A673 (cell line): ENCODE data around the gene KRT8. TPM values are rescaled to one million over a fixed set of nuclear protein-coding genes. Genes with fewer than 3 reads are reported as not detected.
"Not testable (repeated sequence)": the region's sequence is repeated elsewhere in the genome, so short reads cannot be mapped to it uniquely, and the experiment has no call there.

ENCODE experiments used
- BruUV-seq: library from RNA; stranded (reverse); fragments of 400-500 nt; replicated peaks from 2 replicates; lab custom pipeline; 2021; lab: Mats Ljungman, UMichigan
- CTCF ChIA-PET: fragments of 300-600 bp; sonication (Branson Sonifier 250); formaldehyde crosslinking; loops from one replicate; lab custom pipeline; 2022; ENCODE audit warnings: antibody characterized with exemption; lab: Charles Lee
- POLR2A ChIA-PET: fragments of 300-600 bp; sonication (Branson Sonifier 250); formaldehyde crosslinking; loops from one replicate; lab custom pipeline; 2022; ENCODE audit warnings: antibody characterized with exemption; ENCODE audit not compliant: low non-redundant PET; lab: Charles Lee
- DNase-seq: peaks from one replicate; pipeline ENCODE4 v3.0.0-alpha.2; 2015; ENCODE audit warnings: low spot score
- H3K27ac ChIP-seq: fragments of 200-600 bp; sonication (generic); 2 replicates; pipeline ENCODE4 v1.5.1; 2016; ENCODE audit warnings: mixed run types, low read depth, mild to moderate bottlenecking, mixed read lengths, antibody characterized with exemption, low read length; ENCODE audit not compliant: poor library complexity, severe bottlenecking
- H3K27me3 ChIP-seq: fragments of 200-600 bp; sonication (generic); replicated peaks from 2 replicates; pipeline ENCODE4 v1.6.1; 2017; ENCODE audit warnings: mixed run types, low read depth, mild to moderate bottlenecking, mixed read lengths, antibody characterized with exemption, low read length; ENCODE audit not compliant: insufficient read depth, poor library complexity
- H3K36me3 ChIP-seq: fragments of 200-600 bp; sonication (generic); 2 replicates; pipeline ENCODE4 v1.6.1; 2016; ENCODE audit warnings: mixed run types, mild to moderate bottlenecking, mixed read lengths, antibody characterized with exemption, low read length; ENCODE audit not compliant: insufficient read depth, poor library complexity, severe bottlenecking
- H3K4me1 ChIP-seq: fragments of 200-600 bp; sonication (generic); 2 replicates; pipeline ENCODE4 v1.6.1; 2017; ENCODE audit warnings: mixed run types, mild to moderate bottlenecking, mixed read lengths, antibody characterized with exemption, low read length; ENCODE audit not compliant: insufficient read depth, poor library complexity, severe bottlenecking
- H3K4me3 ChIP-seq: fragments of 200-600 bp; sonication (generic); 2 replicates; pipeline ENCODE4 v1.5.1; 2016; ENCODE audit warnings: low read depth, mixed run types, mild to moderate bottlenecking, mixed read lengths, low read length; ENCODE audit not compliant: poor library complexity, severe bottlenecking
- H3K9me3 ChIP-seq: fragments of 200-600 bp; sonication (generic); 2 replicates; pipeline ENCODE4 v1.6.1; 2016; ENCODE audit warnings: mixed run types, low read depth, mild to moderate bottlenecking, mixed read lengths, antibody characterized with exemption, low read length; ENCODE audit not compliant: poor library complexity, severe bottlenecking
- EZH2 ChIP-seq: fragments of 200-600 bp; sonication (generic); IDR thresholded peaks from 2 replicates; pipeline ENCODE4 v1.6.1; 2017; ENCODE audit warnings: borderline replicate concordance, low read depth, mild to moderate bottlenecking, mixed read lengths, antibody characterized with exemption, low read length; ENCODE audit not compliant: poor library complexity, severe bottlenecking
- intact Hi-C: fragments of 100-400 bp; cut with micrococcal nuclease; formaldehyde crosslinking; loops from one replicate; pipeline ENCODE4 v1.10.0; 2022; ENCODE audit not compliant: unreplicated experiment
- total RNA-seq: library from RNA; stranded (reverse); gene quantifications from 2 replicates; pipeline ENCODE4 v1.2.3, GENCODE V29; 2021
- TF ChIP-seq, protein P1 (sequence below): fragments of 300-800, 200-600 bp; sonication (generic); conservative IDR thresholded peaks from 2 replicates; pipeline ENCODE4 v1.5.1; 2017; ENCODE audit warnings: low read depth, mild to moderate bottlenecking, antibody characterized with exemption, low read length, moderate library complexity, mixed read lengths

KRT8 gene
- total RNA-seq, 1 experiment from 2014 or later, result 15.4 TPM

DNA sequence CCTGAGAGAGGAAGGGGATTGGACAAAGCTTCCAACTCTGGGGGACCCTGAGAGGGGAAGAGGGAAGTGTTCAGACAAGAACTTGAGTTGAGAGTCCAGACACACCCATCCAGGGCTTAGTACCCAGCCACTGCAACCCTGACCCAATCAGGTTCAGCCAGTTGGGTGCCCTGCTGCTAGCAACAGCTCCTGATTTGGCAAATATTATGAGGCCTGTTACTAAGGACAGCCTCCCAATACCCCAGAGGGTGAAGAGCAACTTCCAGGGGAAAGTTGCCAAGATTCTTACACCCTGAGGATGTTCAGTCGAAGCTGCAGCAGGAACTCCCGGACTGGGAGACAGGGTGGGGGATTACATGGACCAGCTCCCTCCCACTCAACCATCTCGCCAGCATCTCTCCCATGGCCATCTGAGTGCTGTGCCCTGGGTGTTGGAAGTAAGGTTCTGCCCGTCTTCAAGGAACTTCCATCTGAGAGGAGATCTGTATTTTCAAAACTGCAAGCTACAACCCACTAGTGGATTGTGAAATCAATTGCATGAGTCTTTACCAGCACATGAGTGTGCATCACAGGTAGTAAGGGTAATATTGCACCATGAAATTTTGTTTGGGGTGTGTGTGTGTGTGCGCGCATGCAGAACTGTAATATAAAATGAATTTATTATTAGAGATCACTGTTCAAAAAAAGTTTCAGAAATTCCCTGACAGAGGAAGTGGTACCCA lies 44.6 kb downstream of the KRT8 start:
- DNase-seq, result peak; percentile 50
- Histone ChIP-seq H3K4me1 (no peaks in the 10 kb centered on the region), H3K27me3 (no peaks in the 10 kb centered on the region), H3K27ac (no peak overlapping the region), H3K4me3 (no peak overlapping the region), H3K9me3 (no peaks in the 10 kb centered on the region), H3K36me3 (no peaks in the 10 kb centered on the region)
- intact Hi-C loops, result no loop called here
- TF ChIP-seq, protein P1, sequence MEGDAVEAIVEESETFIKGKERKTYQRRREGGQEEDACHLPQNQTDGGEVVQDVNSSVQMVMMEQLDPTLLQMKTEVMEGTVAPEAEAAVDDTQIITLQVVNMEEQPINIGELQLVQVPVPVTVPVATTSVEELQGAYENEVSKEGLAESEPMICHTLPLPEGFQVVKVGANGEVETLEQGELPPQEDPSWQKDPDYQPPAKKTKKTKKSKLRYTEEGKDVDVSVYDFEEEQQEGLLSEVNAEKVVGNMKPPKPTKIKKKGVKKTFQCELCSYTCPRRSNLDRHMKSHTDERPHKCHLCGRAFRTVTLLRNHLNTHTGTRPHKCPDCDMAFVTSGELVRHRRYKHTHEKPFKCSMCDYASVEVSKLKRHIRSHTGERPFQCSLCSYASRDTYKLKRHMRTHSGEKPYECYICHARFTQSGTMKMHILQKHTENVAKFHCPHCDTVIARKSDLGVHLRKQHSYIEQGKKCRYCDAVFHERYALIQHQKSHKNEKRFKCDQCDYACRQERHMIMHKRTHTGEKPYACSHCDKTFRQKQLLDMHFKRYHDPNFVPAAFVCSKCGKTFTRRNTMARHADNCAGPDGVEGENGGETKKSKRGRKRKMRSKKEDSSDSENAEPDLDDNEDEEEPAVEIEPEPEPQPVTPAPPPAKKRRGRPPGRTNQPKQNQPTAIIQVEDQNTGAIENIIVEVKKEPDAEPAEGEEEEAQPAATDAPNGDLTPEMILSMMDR, result no peak
- TF ChIP-seq EZH2, result no peak
- ChIA-PET CTCF (no interaction called here), POLR2A (no interaction called here)
- BruUV-seq, result no TSS peak

DNA sequence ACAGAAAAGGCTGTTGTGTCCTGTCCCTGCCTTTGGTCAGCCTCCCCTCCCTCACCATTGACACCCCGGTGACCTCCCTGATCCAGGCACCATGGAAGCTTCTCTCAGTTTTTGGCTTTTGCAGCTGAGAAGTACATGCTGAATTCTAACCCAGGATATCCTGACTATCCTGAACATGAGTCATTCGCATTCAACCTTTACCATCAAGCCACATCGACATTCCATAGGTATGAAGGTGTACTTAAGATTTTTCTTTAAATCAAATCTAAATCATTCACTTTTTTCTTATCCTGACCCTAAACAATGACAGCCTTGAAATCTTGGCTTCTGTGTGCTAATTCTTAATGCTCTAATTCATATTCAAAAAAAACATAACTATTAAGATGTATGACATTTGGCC lies 47.4 kb downstream of the KRT8 start:
- POLR2A ChIA-PET, result no interaction called here

DNA sequence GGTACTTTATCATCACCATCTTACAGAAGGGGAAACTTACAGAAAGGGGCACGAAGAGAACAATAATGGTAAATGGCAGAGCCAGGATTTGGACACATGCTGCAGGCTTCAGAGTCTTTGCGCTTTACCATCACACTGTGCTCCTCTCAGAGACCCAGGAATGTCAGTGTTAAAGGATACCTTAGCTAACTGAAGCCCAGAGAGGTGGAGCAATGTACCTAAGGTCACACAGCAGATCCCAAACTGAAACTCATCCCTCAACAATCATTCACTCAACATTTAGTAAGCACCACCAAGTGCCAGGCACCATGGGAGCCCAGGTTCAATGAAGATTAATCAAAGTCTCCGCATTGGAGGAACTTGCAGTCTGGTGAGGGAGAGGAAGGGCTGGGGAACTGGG lies 48.1 kb downstream of the KRT8 start:
- H3K27me3 ChIP-seq, result no peaks in the 10 kb centered on the region
- DNase-seq, result no peak
- TF ChIP-seq, protein P1, result no peak
- TF ChIP-seq EZH2, result no peak
- ChIA-PET CTCF (no interaction called here), POLR2A (no interaction called here)
- H3K4me1 ChIP-seq, result no peaks in the 10 kb centered on the region
- BruUV-seq, result no TSS peak
- no peak overlapping the region for H3K27ac ChIP-seq
- H3K36me3 ChIP-seq, result no peaks in the 10 kb centered on the region
- H3K4me3 ChIP-seq, result no peak overlapping the region
- H3K9me3 ChIP-seq, result no peaks in the 10 kb centered on the region
- intact Hi-C loops, result no loop called here

More for the DNA sequence above, 47.4 kb downstream of the KRT8 start:
- no peak for DNase-seq
- no peaks in the 10 kb centered on the region for H3K4me1 ChIP-seq
- intact Hi-C loops, result no loop called here
- no peaks in the 10 kb centered on the region for H3K36me3 ChIP-seq
- no peak overlapping the region for H3K27ac ChIP-seq
- CTCF ChIA-PET, result no interaction called here
- H3K9me3 ChIP-seq, result no peaks in the 10 kb centered on the region
- H3K27me3 ChIP-seq, result no peaks in the 10 kb centered on the region
- H3K4me3 ChIP-seq, result no peak overlapping the region
- TF ChIP-seq, protein P1, result no peak
- TF ChIP-seq EZH2, result no peak
- BruUV-seq, result no TSS peak

DNA sequence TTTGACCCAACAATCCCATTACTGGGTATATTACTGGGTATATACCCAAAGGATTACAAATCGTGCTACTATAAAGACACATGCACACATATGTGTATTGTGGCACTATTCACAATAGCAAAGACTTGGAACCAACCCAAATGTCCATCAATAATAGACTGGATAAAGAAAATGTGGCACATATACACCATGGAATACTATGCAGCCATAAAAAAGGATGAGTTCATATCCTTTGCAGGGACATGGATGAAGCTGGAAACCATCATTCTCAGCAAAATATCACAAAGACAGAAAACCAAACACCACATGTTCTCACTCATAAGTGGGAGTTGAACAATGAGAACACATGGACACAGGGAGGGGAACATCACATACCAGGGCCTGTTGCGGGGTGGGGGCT lies 48.8 kb downstream of the KRT8 start:
- DNase-seq, intact Hi-C loops, H3K27me3 ChIP-seq, BruUV-seq, H3K27ac ChIP-seq, H3K9me3 ChIP-seq, H3K4me1 ChIP-seq, H3K36me3 ChIP-seq, H3K4me3 ChIP-seq, POLR2A ChIA-PET, CTCF ChIA-PET: not testable (repeated sequence)
